DND-41 (cell line): Measurements from ENCODE around the gene FDCSP.

Experiments used
- ATAC-seq: fragments of 200-7000 bp; cut with Tn5 transposase; 3 replicates; pipeline ENCODE4 v1.9.1; 2021; ENCODE audit warnings: low read depth; ENCODE audit not compliant: insufficient read depth
- DNase-seq: peaks from one replicate; pipeline ENCODE4 v3.0.0-alpha.2; 2020
- H2AFZ ChIP-seq: 2 replicates; pipeline ENCODE4 v1.6.0; 2012; ENCODE audit warnings: low read depth, low read length
- H3K27ac ChIP-seq: 2 replicates; pipeline ENCODE4 v1.5.1; 2012; ENCODE audit warnings: low read length, inconsistent platforms
- H3K27me3 ChIP-seq: fragments of 200-600 bp; sonication (generic); 2 replicates; pipeline ENCODE4 v1.6.0; 2012; ENCODE audit warnings: low read length, mild to moderate bottlenecking, inconsistent platforms; ENCODE audit not compliant: insufficient read depth, poor library complexity
- H3K36me3 ChIP-seq: 2 replicates; pipeline ENCODE4 v1.5.1; 2012; ENCODE audit warnings: low read length, inconsistent platforms; ENCODE audit not compliant: insufficient read depth
- H3K4me1 ChIP-seq: 2 replicates; pipeline ENCODE4 v1.5.1; 2012; ENCODE audit warnings: mild to moderate bottlenecking, low read length; ENCODE audit not compliant: insufficient read depth
- H3K4me2 ChIP-seq: 2 replicates; pipeline ENCODE4 v1.6.0; 2012; ENCODE audit warnings: mild to moderate bottlenecking, moderate library complexity, low read length, inconsistent platforms; ENCODE audit not compliant: insufficient read depth
- H3K4me3 ChIP-seq, 2 experiments: fragments of 200-600 bp in 1 of 2; shearing (Covaris generic) in 1 of 2; 2 replicates each; pipeline ENCODE4 v1.5.1; 2012 to 2016; ENCODE audit warnings: inconsistent platforms in 2 of 2, low read length in 2 of 2, mild to moderate bottlenecking in 2 of 2, low read depth in 1 of 2, moderate library complexity in 1 of 2
- H3K79me2 ChIP-seq: 2 replicates; pipeline ENCODE4 v1.6.0; 2012; ENCODE audit warnings: low read length, inconsistent platforms; ENCODE audit not compliant: insufficient read depth
- H3K9ac ChIP-seq: 2 replicates; pipeline ENCODE4 v1.6.0; 2012; ENCODE audit warnings: low read depth, mild to moderate bottlenecking, inconsistent platforms, low read length, moderate library complexity
- H3K9me3 ChIP-seq: 2 replicates; pipeline ENCODE4 v1.5.1; 2012; ENCODE audit warnings: low read length, moderate library complexity, mild to moderate bottlenecking, inconsistent platforms; ENCODE audit not compliant: insufficient read depth, severe bottlenecking
- H4K20me1 ChIP-seq: 2 replicates; pipeline ENCODE4 v1.6.0; 2012; ENCODE audit warnings: low read length; ENCODE audit not compliant: insufficient read depth
- EZH2 ChIP-seq: IDR thresholded peaks from 3 replicates; pipeline ENCODE4 v1.6.1; 2012; ENCODE audit warnings: borderline replicate concordance, low read depth, mild to moderate bottlenecking, moderate library complexity, low read length, inconsistent platforms; ENCODE audit not compliant: severe bottlenecking
- TF ChIP-seq, protein P1 (sequence below): IDR thresholded peaks from 2 replicates; pipeline ENCODE4 v1.5.1; 2012; ENCODE audit warnings: borderline replicate concordance, low read length, moderate library complexity, mild to moderate bottlenecking; ENCODE audit not compliant: poor library complexity, severe bottlenecking; ENCODE audit errors: extremely low read depth

The FDCSP gene

DNA sequence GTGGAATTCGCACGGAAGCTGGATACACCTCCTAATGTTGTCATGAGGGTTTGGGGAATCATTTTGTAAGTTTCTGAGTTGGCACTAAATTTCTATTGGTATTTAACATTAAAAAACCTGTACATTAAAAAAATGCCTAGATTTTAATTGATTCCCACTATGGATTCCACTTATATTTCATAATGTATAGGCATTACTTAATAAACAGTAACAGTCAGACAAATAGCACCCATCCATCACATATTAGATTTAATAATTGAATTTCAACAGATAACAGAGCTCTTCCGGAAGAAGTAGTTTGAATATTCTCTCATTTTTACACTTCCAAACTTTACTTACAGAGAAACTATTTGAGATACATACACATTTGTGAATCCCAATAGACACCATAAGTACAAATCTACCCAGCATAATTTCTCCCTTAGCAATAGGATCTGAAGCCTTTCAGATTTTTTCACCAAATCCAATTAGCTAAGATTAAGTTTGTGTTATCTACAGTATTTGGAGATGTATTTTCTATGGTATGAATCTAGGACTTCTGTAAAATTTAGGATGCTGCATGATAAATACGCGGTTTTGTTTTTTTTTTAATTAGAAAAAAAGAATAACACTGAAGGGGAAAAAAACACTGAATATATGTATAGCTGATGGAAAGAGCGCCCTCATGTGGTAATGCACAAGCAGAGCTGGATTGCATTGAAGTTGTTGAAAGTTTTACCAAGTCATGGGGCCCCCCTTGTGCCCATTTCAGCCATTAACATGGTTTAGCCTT lies 42.6 kb upstream of the FDCSP start:
- H3K9ac ChIP-seq: no peak overlapping the region
- H3K4me1 ChIP-seq: no peaks in the 10 kb centered on the region
- no peak overlapping the region for H3K27ac ChIP-seq
- no peaks in the 10 kb centered on the region for H4K20me1 ChIP-seq
- no peaks in the 10 kb centered on the region for H3K36me3 ChIP-seq
- DNase-seq (peak; percentile 25), ATAC-seq (peak; percentile 73)
- H3K79me2 ChIP-seq: no peaks in the 10 kb centered on the region
- H3K4me3 ChIP-seq: no peak overlapping the region
- H2AFZ ChIP-seq: no peak overlapping the region
- TF ChIP-seq EZH2: no peak
- TF ChIP-seq, protein P1, sequence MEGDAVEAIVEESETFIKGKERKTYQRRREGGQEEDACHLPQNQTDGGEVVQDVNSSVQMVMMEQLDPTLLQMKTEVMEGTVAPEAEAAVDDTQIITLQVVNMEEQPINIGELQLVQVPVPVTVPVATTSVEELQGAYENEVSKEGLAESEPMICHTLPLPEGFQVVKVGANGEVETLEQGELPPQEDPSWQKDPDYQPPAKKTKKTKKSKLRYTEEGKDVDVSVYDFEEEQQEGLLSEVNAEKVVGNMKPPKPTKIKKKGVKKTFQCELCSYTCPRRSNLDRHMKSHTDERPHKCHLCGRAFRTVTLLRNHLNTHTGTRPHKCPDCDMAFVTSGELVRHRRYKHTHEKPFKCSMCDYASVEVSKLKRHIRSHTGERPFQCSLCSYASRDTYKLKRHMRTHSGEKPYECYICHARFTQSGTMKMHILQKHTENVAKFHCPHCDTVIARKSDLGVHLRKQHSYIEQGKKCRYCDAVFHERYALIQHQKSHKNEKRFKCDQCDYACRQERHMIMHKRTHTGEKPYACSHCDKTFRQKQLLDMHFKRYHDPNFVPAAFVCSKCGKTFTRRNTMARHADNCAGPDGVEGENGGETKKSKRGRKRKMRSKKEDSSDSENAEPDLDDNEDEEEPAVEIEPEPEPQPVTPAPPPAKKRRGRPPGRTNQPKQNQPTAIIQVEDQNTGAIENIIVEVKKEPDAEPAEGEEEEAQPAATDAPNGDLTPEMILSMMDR: peak; percentile 77
- no peaks in the 10 kb centered on the region for H3K27me3 ChIP-seq
- no peak overlapping the region for H3K4me2 ChIP-seq
- H3K9me3 ChIP-seq: no peaks in the 10 kb centered on the region

DNA sequence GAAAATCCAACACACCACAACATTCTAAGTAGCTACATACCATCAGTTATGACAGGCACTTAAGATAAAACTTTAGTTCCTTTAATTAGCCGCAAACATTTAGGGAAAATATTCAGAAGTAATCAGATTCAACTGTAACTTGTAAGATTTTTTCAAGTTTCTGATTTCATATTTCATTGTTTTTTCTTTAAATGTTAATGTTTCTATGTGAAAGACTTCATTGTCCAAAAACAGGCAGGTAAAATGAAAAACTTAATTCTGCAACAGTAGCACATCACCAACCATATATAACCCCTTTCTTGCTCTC lies 42.0 kb upstream of the FDCSP start:
- H3K36me3 ChIP-seq: no peaks in the 10 kb centered on the region
- H3K4me2 ChIP-seq: no peak overlapping the region
- H3K27ac ChIP-seq: no peak overlapping the region
- no peaks in the 10 kb centered on the region for H3K9me3 ChIP-seq
- H3K4me3 ChIP-seq: no peak overlapping the region
- no peak overlapping the region for H3K9ac ChIP-seq
- no peak overlapping the region for H2AFZ ChIP-seq
- no peaks in the 10 kb centered on the region for H3K4me1 ChIP-seq
- DNase-seq (no peak), ATAC-seq (no peak)
- no peaks in the 10 kb centered on the region for H3K79me2 ChIP-seq
- no peaks in the 10 kb centered on the region for H4K20me1 ChIP-seq
- no peaks in the 10 kb centered on the region for H3K27me3 ChIP-seq
- TF ChIP-seq, protein P1: no peak
- TF ChIP-seq EZH2: no peak

GRCh38 chr4:70187216-70187615 lies 38.7 kb upstream of the FDCSP start:
- Histone ChIP-seq H3K79me2 (no peaks in the 10 kb centered on the region), H3K4me1 (no peaks in the 10 kb centered on the region), H2AFZ (no peak overlapping the region), H3K27ac (no peak overlapping the region), H3K27me3 (peaks cover 6% of the 10 kb centered on the region), H3K9ac (no peak overlapping the region), H3K4me3 (no peak overlapping the region), H4K20me1 (no peaks in the 10 kb centered on the region), H3K36me3 (no peaks in the 10 kb centered on the region), H3K4me2 (no peak overlapping the region), H3K9me3 (no peaks in the 10 kb centered on the region)
- DNase-seq: no peak
- no peak for ATAC-seq
- no peak for TF ChIP-seq EZH2
- TF ChIP-seq, protein P1: no peak
